NCI-H526 (cell line): Measurements from ENCODE around the gene GOLIM4.

Experiments used
- DNase-seq, 2 experiments: peaks; one replicate each; lab custom pipeline; 2025; lab: John Stamatoyannopoulos, UW

GOLIM4 gene

DNA sequence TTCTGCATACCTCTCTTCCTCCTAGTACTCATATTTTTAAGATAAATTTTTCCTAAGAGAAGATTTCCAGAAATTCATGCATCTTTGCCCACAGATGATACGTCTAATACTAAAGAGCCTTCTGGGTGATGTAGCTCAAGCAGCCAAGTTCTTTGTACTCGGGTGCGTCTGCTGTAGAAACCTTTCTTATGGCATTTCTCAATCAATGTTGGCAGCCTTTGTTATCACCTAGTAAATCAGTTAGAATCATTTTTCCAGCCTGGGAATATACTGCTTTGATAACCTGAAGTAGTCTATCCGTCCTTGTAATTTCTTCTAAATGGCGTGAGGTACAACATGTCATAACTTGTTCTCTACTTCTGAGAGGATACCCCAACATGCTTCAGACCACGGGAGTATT, 104.5 kb downstream of the GOLIM4 start:
- DNase-seq = no peak

DNA sequence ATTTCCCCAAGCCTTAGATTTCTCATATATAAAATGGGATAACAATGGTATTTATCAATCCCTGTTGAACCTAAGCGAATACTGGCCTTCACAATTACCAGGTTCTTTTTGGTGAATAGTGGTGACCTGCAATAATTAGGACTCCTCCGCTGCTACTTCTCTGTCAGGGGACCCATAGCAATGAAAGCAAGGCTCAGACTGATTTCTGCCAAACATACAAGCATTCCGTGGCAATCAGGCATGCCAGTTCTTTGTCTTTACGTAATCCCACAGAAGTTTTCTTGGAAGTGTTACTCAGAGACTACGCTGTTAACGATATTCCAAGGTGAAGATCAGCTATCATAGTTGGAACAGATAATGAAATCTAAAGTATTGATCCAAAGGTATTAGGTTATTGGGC, 105.7 kb downstream of the GOLIM4 start:
- DNase-seq = no peak

DNA sequence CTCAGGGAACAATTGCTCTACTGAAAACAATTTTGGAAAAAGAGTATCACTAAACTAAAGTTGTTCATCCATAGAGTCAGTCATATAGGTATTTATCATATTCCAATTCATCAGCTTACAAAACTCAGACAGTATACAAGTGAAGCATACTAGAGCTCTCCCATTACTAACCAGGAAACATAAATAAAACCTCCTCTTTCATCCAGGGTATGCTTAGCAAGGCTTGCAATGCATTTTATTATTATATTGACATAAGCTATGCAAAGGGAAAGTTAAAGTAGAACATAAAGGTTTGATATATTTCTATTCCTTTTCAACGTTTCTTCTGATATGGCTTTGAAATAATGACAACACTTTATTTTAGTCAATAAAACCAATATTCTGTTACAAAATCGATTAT, 106.7 kb downstream of the GOLIM4 start:
- no peak for DNase-seq

DNA sequence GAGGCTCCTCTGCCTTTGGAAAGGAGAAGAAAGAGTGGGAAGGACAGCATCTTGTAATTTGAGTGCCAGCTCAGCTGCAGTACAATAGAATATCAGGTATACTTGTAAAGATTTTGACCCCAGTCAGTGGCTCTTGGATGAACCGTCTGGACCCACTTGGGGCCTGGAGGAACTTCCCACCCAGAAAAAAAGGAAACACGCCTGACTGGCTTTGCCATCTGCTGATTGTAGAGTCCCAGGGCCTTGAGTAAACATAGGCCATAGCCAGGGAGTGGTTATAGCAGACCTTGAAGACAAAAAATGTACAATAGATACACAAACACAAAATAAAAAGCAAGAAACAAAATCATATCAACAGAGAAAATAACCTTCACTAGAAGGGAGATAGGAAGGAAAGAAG, 112.1 kb downstream of the GOLIM4 start:
- no peak for DNase-seq

DNA sequence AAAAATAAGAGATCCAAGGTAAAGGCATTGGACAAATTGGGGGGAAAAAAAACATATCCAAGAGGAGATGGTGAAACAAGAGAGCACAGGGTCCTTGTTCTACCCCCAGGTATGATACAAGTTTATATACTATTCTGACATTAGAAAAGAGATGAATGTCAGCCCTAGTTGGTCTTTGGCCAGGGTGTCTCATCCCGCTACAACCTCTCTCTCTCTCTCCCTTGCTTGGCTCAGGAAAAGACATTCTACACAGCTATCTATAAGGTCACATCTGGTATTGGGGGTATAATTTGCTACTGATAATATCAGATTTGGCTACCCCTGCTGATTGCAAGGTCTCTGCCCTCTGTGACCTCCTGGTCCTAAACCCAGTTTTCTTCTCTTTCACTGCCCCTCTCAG, 117.2 kb downstream of the GOLIM4 start:
- DNase-seq = no peak

DNA sequence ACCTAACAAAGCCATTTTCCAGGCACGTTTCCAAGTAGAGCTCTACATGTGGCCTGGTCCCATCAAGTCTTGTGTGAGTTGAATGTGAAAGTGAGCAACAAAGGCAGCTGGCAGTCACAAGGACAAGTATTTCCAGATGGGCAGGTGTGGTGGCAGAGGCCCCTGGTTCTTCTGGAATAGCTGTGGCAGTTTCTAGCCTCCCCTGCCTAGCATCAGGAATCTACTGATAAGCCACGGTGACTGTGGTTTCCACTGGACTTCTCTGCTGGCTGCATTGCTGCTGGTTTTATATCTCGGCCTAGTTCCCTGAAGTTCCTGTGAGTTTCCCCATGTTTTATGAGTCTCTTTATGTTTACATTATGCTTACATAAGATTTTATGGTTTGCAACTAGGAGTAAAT, 117.7 kb downstream of the GOLIM4 start:
- DNase-seq = no peak

DNA sequence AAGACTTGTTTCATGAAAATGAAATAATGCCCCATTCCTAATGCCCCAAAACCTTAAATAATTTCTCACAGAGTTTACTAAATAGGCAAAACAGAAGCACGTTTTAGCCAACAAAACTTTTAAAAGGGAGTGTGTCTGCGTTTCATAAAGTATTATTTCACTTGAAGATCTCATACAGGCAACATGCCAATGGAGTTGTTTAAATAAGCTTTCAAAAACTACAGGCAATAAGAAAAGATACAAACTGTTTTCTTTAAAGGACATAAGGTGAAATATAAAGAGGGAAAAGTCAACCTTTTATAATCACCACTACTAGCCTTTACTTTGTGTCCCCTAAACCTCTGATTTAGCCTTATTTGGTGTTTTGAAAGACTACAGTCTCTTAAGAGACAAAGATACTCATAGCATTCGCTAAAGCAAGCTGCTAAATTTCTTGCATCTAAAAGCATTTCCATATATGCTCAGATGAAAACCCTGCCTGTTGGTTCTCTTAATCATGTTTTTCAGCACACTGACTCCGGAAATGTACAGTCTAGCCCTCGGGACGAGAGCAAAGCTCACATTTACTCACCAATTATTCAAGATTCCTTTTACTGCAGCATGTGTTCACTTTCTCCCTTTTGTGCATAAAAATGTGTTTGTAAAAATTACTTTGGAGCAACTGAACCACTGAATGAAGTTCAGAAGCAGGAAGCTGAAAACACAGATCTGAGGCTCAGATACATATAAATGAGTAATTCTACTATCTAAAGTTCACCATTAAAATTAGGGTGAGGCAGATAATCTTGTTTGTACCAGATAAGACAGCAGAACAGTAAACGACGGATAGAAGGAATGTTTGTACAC, 119.0 kb downstream of the GOLIM4 start:
- DNase-seq = no peak

DNA sequence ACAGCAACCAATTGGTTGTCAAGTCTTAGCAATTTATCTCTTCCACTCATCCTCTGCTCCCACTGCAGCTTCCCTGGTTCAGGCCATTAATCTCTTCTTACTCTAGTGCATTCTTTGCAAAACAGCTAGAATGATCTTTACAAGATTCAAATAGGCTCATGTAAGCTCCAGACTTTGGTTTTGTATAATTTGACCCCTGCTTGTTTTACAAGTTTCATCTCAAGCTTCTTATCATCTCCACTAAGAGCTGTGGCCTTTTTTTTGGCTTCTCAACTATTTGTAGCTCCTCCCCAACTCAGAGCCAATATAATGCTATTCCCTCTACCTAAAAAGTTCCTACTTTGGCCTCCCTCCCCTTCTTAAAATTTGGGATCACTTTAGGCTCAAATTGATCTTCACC, 121.8 kb downstream of the GOLIM4 start:
- no peak for DNase-seq

DNA sequence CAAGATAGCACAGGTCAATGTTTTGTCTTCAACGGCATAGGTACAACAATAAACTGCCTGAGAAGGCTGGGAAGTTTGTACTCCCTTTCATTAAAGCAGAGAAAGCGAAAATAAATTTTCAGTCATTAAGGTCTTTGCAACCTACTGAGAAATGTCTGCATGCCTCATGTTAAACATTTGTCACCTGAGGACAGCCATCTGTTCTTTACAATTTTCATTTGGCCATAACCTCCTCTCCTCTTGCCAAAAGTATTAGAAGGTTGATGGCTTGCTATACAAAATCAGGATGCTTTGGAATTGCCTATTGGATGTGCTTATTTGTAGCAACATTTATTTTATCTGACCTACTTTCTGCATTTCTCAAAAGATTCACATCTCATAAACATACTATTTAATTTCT, 122.7 kb downstream of the GOLIM4 start:
- no peak for DNase-seq

DNA sequence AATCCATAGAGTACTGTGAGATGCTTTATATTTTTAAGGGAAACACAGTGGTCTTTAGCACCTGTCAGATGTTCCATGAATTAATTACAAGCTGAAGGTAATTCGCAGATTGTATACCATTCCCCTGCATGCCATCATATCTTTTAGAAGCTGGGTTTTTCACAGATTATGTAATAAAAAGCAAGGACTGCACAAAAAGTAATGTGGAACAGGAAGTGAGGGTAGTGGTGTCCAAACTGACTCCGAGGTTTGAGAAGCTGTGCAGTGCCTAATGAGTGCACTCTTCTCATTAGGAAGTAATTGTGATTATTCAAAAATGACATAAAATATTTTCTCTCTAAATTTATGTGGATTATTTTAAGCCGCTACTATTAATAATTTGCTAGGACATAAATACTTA, 123.2 kb downstream of the GOLIM4 start:
- DNase-seq = no peak

DNA sequence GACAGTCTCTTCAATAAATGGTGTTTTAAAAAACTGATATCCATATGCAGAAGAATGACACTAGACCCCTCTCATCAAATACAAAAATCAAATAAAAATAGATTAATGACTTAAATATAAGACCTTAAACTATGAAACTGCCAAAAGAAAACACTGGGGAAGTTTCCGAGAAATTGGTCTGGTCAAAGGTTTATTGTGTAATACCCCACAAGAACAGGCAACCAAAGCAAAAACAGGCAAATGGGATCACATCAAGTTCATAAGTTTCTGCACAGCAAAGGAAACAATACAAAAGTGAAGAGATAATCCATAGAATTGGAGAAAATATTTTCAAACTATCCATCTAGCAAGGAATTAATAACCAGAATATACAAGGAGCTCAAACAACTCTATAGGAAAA, 126.2 kb downstream of the GOLIM4 start:
- no peak for DNase-seq

DNA sequence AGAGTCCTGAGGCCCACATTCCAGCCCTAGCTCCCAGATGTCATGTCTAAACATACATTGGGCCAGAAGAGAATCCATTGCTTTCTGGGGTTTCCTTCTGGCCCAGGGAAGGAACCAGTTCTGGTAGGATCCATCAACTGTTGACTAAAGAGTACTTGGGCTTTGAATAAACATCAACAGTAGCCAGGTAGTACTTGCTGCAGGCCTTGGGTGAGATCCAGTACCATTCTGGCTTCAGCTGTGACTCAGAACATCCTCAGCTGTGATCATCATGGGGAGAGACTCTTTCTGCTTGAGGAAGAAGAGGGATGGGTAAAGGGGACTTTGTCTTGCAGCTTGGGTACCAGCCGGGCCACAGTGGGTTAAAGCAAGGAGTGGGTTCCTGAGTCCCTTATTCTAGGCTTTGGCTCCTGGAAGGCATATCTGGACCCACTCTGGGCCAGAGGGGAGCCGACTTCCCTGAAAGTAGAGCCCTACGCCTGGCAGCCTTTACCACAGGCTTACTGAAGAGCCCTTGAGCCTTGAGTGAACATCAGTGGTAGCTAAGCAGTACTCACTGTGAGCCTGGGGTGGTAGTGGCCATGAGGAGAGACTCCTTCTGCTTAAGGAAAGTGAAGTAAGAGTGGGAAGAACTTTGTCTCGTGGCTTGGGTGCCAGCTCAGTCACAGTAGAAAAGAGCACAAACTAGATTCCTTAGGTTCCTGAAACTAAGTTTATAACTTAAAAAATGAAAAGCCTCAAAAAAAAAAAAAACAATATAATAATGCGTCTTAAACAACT, 128.3 kb downstream of the GOLIM4 start:
- DNase-seq = no peak
